Mesendoderm (in vitro differentiated cells): ENCODE data around the gene PISD.

ENCODE experiments used
- DNase-seq: peaks from one replicate; pipeline ENCODE4 v3.0.0; 2013
- H2AK5ac ChIP-seq: 2 replicates; pipeline ENCODE4 v1.6.1; 2013; ENCODE audit warnings: low read length, inconsistent platforms
- H2BK120ac ChIP-seq: 2 replicates; pipeline ENCODE4 v1.6.1; 2013; ENCODE audit warnings: low read depth, mild to moderate bottlenecking, low read length, moderate library complexity, mixed read lengths
- H2BK15ac ChIP-seq: replicated peaks from 2 replicates; pipeline ENCODE4 v1.6.1; 2013; ENCODE audit warnings: low read depth, mild to moderate bottlenecking, moderate library complexity
- H2BK5ac ChIP-seq: 2 replicates; pipeline ENCODE4 v1.6.1; 2013; ENCODE audit warnings: low read length, inconsistent platforms
- H3K18ac ChIP-seq: 2 replicates; pipeline ENCODE4 v1.6.1; 2013; ENCODE audit warnings: mild to moderate bottlenecking, low read length, mixed read lengths
- H3K23ac ChIP-seq: one replicate; pipeline ENCODE4 v1.6.1; 2013; ENCODE audit warnings: low read length
- H3K27ac ChIP-seq: 2 replicates; pipeline ENCODE4 v1.5.1; 2013; ENCODE audit warnings: low read depth, mild to moderate bottlenecking, inconsistent platforms, low read length, moderate library complexity
- H3K27me3 ChIP-seq: 2 replicates; pipeline ENCODE4 v1.6.1; 2013; ENCODE audit warnings: low read length, control low read depth, mild to moderate bottlenecking, inconsistent platforms; ENCODE audit not compliant: insufficient read depth, poor library complexity
- H3K36me3 ChIP-seq: 2 replicates; pipeline ENCODE4 v1.6.1; 2013; ENCODE audit warnings: low read length, inconsistent platforms; ENCODE audit not compliant: control insufficient read depth, insufficient read depth
- H3K4ac ChIP-seq: one replicate; pipeline ENCODE4 v1.6.1; 2013; ENCODE audit warnings: low read depth, mild to moderate bottlenecking, low read length, moderate library complexity
- H3K4me1 ChIP-seq: 2 replicates; pipeline ENCODE4 v1.6.1; 2013; ENCODE audit warnings: low read depth, low read length, inconsistent platforms; ENCODE audit not compliant: control insufficient read depth
- H3K4me2 ChIP-seq: 2 replicates; pipeline ENCODE4 v1.6.1; 2013; ENCODE audit warnings: low read length
- H3K4me3 ChIP-seq: 2 replicates; pipeline ENCODE4 v1.5.1; 2013; ENCODE audit warnings: mild to moderate bottlenecking, low read length
- H3K56ac ChIP-seq: one replicate; pipeline ENCODE4 v1.6.1; 2013; ENCODE audit warnings: low read length
- H3K79me1 ChIP-seq: 2 replicates; pipeline ENCODE4 v1.6.1; 2013; ENCODE audit warnings: low read length, inconsistent platforms
- H3K79me2 ChIP-seq: 2 replicates; pipeline ENCODE4 v1.6.1; 2013; ENCODE audit warnings: mild to moderate bottlenecking, low read length; ENCODE audit not compliant: control insufficient read depth, insufficient read depth
- H3K9ac ChIP-seq: 2 replicates; pipeline ENCODE4 v1.6.1; 2013; ENCODE audit warnings: low read length, inconsistent platforms
- H4K5ac ChIP-seq: one replicate; pipeline ENCODE4 v1.6.1; 2013; ENCODE audit warnings: low read length
- H4K8ac ChIP-seq: one replicate; pipeline ENCODE4 v1.6.1; 2013; ENCODE audit warnings: low read depth, mild to moderate bottlenecking, control low read depth, low read length, moderate library complexity
- WGBS: extraction: QIAGEN DNeasy Blood & Tissue Kit; methylation state at CpG from one replicate; pipeline ENCODE4 v1.1.7; 2013; ENCODE audit warnings: low lambda C conversion rate, missing lambda C conversion rate; ENCODE audit not compliant: insufficient coverage; ENCODE audit errors: extremely low coverage; 5-methylcytosine and 5-hydroxymethylcytosine counted together

The PISD gene

GRCh38 chr22:31621507-31622124 is 40.4 kb downstream of the PISD start:
- Histone ChIP-seq H3K27ac (no peak overlapping the region), H2BK120ac (no peak overlapping the region), H3K36me3 (peaks cover 6% of the 10 kb centered on the region), H3K79me2 (peaks cover 19% of the 10 kb centered on the region), H3K79me1 (peaks cover 19% of the 10 kb centered on the region), H3K27me3 (no peaks in the 10 kb centered on the region), H3K4ac (no peak overlapping the region), H2AK5ac (no peak overlapping the region), H3K18ac (no peak overlapping the region), H2BK5ac (no peak overlapping the region), H4K8ac (no peak overlapping the region), H3K4me3 (no peak overlapping the region), H4K5ac (no peak overlapping the region), H3K9ac (no peak overlapping the region), H3K4me2 (no peak overlapping the region), H3K4me1 (peaks cover 4% of the 10 kb centered on the region), H2BK15ac (no peak overlapping the region), H3K56ac (no peak overlapping the region), H3K23ac (no peak overlapping the region)
- WGBS = no CpG with 5 or more reads among the region's 19 CpGs
- DNase-seq = no peak

GRCh38 chr22:31620756-31621480 is 41.1 kb downstream of the PISD start:
- peaks cover 6% of the 10 kb centered on the region for H3K36me3 ChIP-seq

GRCh38 chr22:31619611-31620300 is 42.3 kb downstream of the PISD start:
- no peak overlapping the region for H2BK120ac ChIP-seq
- no peak overlapping the region for H3K4ac ChIP-seq
- H2AK5ac ChIP-seq = no peak overlapping the region
- no peak overlapping the region for H4K5ac ChIP-seq
- no peak overlapping the region for H3K18ac ChIP-seq
- peaks cover 14% of the 10 kb centered on the region for H3K79me1 ChIP-seq
- H2BK15ac ChIP-seq = no peak overlapping the region
- no peak for DNase-seq
- H3K36me3 ChIP-seq = peaks cover 6% of the 10 kb centered on the region
- no peak overlapping the region for H3K56ac ChIP-seq
- no peak overlapping the region for H3K23ac ChIP-seq
- H3K4me1 ChIP-seq = no peaks in the 10 kb centered on the region
- H3K4me2 ChIP-seq = no peak overlapping the region
- no peak overlapping the region for H4K8ac ChIP-seq
- no peak overlapping the region for H2BK5ac ChIP-seq
- H3K27ac ChIP-seq = no peak overlapping the region
- no peak overlapping the region for H3K4me3 ChIP-seq
- no peaks in the 10 kb centered on the region for H3K27me3 ChIP-seq
- no CpG with 5 or more reads among the region's 14 CpGs for WGBS
- no peak overlapping the region for H3K9ac ChIP-seq
- peaks cover 12% of the 10 kb centered on the region for H3K79me2 ChIP-seq

More at GRCh38 chr22:31620756-31621480, 41.1 kb downstream of the PISD start:
- Histone ChIP-seq H3K23ac (no peak overlapping the region), H2AK5ac (no peak overlapping the region), H3K79me1 (peaks cover 14% of the 10 kb centered on the region), H3K18ac (no peak overlapping the region), H2BK120ac (no peak overlapping the region), H3K27ac (no peak overlapping the region), H3K4ac (no peak overlapping the region), H3K79me2 (peaks cover 16% of the 10 kb centered on the region), H3K4me1 (no peaks in the 10 kb centered on the region), H3K9ac (no peak overlapping the region), H3K56ac (no peak overlapping the region), H2BK5ac (no peak overlapping the region), H4K8ac (no peak overlapping the region), H4K5ac (no peak overlapping the region), H3K4me2 (no peak overlapping the region), H3K4me3 (no peak overlapping the region), H3K27me3 (no peaks in the 10 kb centered on the region), H2BK15ac (no peak overlapping the region)
- WGBS = no CpG with 5 or more reads among the region's 20 CpGs
- no peak for DNase-seq

- no peak overlapping the region for H4K5ac ChIP-seq
- H3K79me2 ChIP-seq = peaks cover 7% of the 10 kb centered on the region
- no peak overlapping the region for H3K4ac ChIP-seq
These were observed 43.4 kb downstream of the PISD start for GRCh38 chr22:31618471-31619176.

GRCh38 chr22:31618057-31618456 is 44.0 kb downstream of the PISD start:
- peaks cover 9% of the 10 kb centered on the region for H3K79me1 ChIP-seq
- no peak overlapping the region for H3K4ac ChIP-seq
- H2BK120ac ChIP-seq = no peak overlapping the region
- no peak overlapping the region for H3K27ac ChIP-seq
- H3K9ac ChIP-seq = no peak overlapping the region
- H4K5ac ChIP-seq = no peak overlapping the region
- DNase-seq = no peak
- peaks cover 6% of the 10 kb centered on the region for H3K36me3 ChIP-seq
- H3K4me3 ChIP-seq = no peak overlapping the region
- H2AK5ac ChIP-seq = no peak overlapping the region
- H4K8ac ChIP-seq = no peak overlapping the region
- no peaks in the 10 kb centered on the region for H3K4me1 ChIP-seq
- H3K18ac ChIP-seq = no peak overlapping the region
- no peak overlapping the region for H3K23ac ChIP-seq
- H2BK15ac ChIP-seq = no peak overlapping the region
- H2BK5ac ChIP-seq = no peak overlapping the region
- H3K56ac ChIP-seq = no peak overlapping the region
- no peaks in the 10 kb centered on the region for H3K27me3 ChIP-seq
- WGBS = no CpG with 5 or more reads among the region's 17 CpGs
- peaks cover under 1% of the 10 kb centered on the region for H3K79me2 ChIP-seq
- H3K4me2 ChIP-seq = no peak overlapping the region

More at GRCh38 chr22:31618471-31619176, 43.4 kb downstream of the PISD start:
- H3K27me3 ChIP-seq = no peaks in the 10 kb centered on the region
- H3K79me1 ChIP-seq = peaks cover 9% of the 10 kb centered on the region
- H3K4me2 ChIP-seq = no peak overlapping the region
- no peak overlapping the region for H3K27ac ChIP-seq
- WGBS = no CpG with 5 or more reads among the region's 5 CpGs
- H2BK5ac ChIP-seq = no peak overlapping the region
- H3K4me1 ChIP-seq = no peaks in the 10 kb centered on the region
- H3K18ac ChIP-seq = no peak overlapping the region
- H2BK15ac ChIP-seq = no peak overlapping the region
- no peak overlapping the region for H2BK120ac ChIP-seq
- no peak overlapping the region for H2AK5ac ChIP-seq
- no peak overlapping the region for H3K9ac ChIP-seq
- H3K4me3 ChIP-seq = no peak overlapping the region
- no peak overlapping the region for H4K8ac ChIP-seq
- H3K56ac ChIP-seq = no peak overlapping the region
- peaks cover 6% of the 10 kb centered on the region for H3K36me3 ChIP-seq
- DNase-seq = no peak
- H3K23ac ChIP-seq = no peak overlapping the region
